SK-N-SH treated with all-trans-retinoic acid at 6 μM for 48 hours (cell line): Measurements from ENCODE around the gene SYTL5.

ENCODE experiments used
- ARNTL ChIP-seq: fragments of 450-650 bp; formaldehyde crosslinking; IDR thresholded peaks from 2 replicates; pipeline ENCODE4 v1.5.0; 2020; ENCODE audit warnings: low read depth, mild to moderate bottlenecking, moderate library complexity, borderline replicate concordance
- CREB5 ChIP-seq: fragments of 250-450 bp; sonication (Bioruptor Pico); IDR thresholded peaks from 2 replicates; pipeline ENCODE4 v1.5.1; 2020; ENCODE audit warnings: low read depth, mild to moderate bottlenecking, moderate library complexity
- CSDC2 ChIP-seq: fragments of 250-450 bp; sonication (Bioruptor Pico); IDR thresholded peaks from 2 replicates; pipeline ENCODE4 v1.5.0; 2020; ENCODE audit warnings: mild to moderate bottlenecking, moderate library complexity
- GLIS3 ChIP-seq: fragments of 250-450 bp; sonication (Bioruptor Pico); IDR thresholded peaks from 2 replicates; pipeline ENCODE4 v1.5.0; 2020; ENCODE audit warnings: mild to moderate bottlenecking, moderate library complexity
- PATZ1 ChIP-seq: fragments of 250-450 bp; sonication (Bioruptor Pico); IDR thresholded peaks from 2 replicates; pipeline ENCODE4 v1.8.0; 2020; ENCODE audit warnings: mild to moderate bottlenecking, moderate library complexity, borderline replicate concordance
- PPARA ChIP-seq: fragments of 250-450 bp; sonication (Bioruptor Pico); IDR thresholded peaks from 2 replicates; pipeline ENCODE4 v1.5.0; 2020; ENCODE audit warnings: mild to moderate bottlenecking, borderline replicate concordance
- RARB ChIP-seq: fragments of 250-450 bp; sonication (Bioruptor Pico); IDR thresholded peaks from 2 replicates; pipeline ENCODE4 v1.8.0; 2021; ENCODE audit warnings: mild to moderate bottlenecking, moderate library complexity
- ZC3H10 ChIP-seq: fragments of 250-450 bp; sonication (Bioruptor Pico); IDR thresholded peaks from 2 replicates; pipeline ENCODE4 v1.5.1; 2021; ENCODE audit warnings: mild to moderate bottlenecking, moderate library complexity
- ZFP3 ChIP-seq: fragments of 250-450 bp; sonication (Bioruptor Pico); IDR thresholded peaks from 2 replicates; pipeline ENCODE4 v1.5.0; 2020; ENCODE audit warnings: mild to moderate bottlenecking, moderate library complexity
- ZFP30 ChIP-seq: fragments of 450-650 bp; formaldehyde crosslinking; IDR thresholded peaks from 2 replicates; pipeline ENCODE4 v1.5.0; 2022; ENCODE audit warnings: mild to moderate bottlenecking, moderate library complexity
- ZNF70 ChIP-seq: fragments of 450-650 bp; formaldehyde crosslinking; IDR thresholded peaks from 2 replicates; pipeline ENCODE4 v1.5.0; 2020; ENCODE audit warnings: mild to moderate bottlenecking, moderate library complexity
- ZNF8 ChIP-seq: fragments of 450-650 bp; formaldehyde crosslinking; IDR thresholded peaks from 2 replicates; pipeline ENCODE4 v1.5.0; 2020; ENCODE audit warnings: mild to moderate bottlenecking, moderate library complexity
- TF ChIP-seq, protein P1 (sequence below): fragments of 250-450 bp; sonication (Bioruptor Pico); IDR thresholded peaks from 2 replicates; pipeline ENCODE4 v1.5.1; 2021; ENCODE audit warnings: mild to moderate bottlenecking, moderate library complexity
- TF ChIP-seq, protein P2 (sequence below): fragments of 250-450 bp; sonication (Bioruptor Pico); IDR thresholded peaks from 2 replicates; pipeline ENCODE4 v1.5.0; 2020; ENCODE audit warnings: mild to moderate bottlenecking, moderate library complexity

DNA sequence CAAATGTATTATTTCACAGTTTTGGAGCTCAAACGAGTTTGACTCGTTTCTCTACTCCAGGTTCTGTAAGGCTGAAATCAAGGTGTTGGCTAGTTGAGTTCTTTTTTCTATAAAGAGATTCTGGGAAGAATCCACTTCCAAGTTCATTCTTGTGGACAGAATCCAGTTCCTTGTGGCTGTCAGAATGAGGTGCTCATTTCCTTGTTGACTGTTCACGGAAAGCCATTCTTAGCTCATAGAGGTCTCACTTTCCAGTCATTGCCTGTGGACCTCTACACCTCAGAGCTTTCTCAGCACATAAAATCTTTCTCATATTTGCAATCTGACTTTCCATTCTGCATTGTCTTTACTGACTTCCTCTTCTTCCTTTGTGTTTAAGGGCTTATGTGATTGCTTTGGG, 62.9 kb downstream of the SYTL5 start:
- no peak for TF ChIP-seq ZC3H10 (CRISPR knock-in tag)
- TF ChIP-seq ZFP3 (CRISPR knock-in tag) = no peak
- TF ChIP-seq ZNF70 = no peak
- no peak for TF ChIP-seq PPARA (CRISPR knock-in tag)
- no peak for TF ChIP-seq RARB
- no peak for TF ChIP-seq ZFP30 (CRISPR knock-in tag)
- no peak for TF ChIP-seq ZNF8 (CRISPR knock-in tag)
- no peak for TF ChIP-seq CSDC2 (CRISPR knock-in tag)
- TF ChIP-seq CREB5 = no peak
- no peak for TF ChIP-seq PATZ1 (CRISPR knock-in tag)
- TF ChIP-seq, protein P1, sequence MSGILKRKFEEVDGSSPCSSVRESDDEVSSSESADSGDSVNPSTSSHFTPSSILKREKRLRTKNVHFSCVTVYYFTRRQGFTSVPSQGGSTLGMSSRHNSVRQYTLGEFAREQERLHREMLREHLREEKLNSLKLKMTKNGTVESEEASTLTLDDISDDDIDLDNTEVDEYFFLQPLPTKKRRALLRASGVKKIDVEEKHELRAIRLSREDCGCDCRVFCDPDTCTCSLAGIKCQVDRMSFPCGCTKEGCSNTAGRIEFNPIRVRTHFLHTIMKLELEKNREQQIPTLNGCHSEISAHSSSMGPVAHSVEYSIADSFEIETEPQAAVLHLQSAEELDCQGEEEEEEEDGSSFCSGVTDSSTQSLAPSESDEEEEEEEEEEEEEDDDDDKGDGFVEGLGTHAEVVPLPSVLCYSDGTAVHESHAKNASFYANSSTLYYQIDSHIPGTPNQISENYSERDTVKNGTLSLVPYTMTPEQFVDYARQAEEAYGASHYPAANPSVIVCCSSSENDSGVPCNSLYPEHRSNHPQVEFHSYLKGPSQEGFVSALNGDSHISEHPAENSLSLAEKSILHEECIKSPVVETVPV (CRISPR knock-in tag) = no peak
- TF ChIP-seq GLIS3 (CRISPR knock-in tag) = no peak
- TF ChIP-seq, protein P2, sequence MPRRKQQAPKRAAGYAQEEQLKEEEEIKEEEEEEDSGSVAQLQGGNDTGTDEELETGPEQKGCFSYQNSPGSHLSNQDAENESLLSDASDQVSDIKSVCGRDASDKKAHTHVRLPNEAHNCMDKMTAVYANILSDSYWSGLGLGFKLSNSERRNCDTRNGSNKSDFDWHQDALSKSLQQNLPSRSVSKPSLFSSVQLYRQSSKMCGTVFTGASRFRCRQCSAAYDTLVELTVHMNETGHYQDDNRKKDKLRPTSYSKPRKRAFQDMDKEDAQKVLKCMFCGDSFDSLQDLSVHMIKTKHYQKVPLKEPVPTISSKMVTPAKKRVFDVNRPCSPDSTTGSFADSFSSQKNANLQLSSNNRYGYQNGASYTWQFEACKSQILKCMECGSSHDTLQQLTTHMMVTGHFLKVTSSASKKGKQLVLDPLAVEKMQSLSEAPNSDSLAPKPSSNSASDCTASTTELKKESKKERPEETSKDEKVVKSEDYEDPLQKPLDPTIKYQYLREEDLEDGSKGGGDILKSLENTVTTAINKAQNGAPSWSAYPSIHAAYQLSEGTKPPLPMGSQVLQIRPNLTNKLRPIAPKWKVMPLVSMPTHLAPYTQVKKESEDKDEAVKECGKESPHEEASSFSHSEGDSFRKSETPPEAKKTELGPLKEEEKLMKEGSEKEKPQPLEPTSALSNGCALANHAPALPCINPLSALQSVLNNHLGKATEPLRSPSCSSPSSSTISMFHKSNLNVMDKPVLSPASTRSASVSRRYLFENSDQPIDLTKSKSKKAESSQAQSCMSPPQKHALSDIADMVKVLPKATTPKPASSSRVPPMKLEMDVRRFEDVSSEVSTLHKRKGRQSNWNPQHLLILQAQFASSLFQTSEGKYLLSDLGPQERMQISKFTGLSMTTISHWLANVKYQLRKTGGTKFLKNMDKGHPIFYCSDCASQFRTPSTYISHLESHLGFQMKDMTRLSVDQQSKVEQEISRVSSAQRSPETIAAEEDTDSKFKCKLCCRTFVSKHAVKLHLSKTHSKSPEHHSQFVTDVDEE (CRISPR knock-in tag) = no peak
- no peak for TF ChIP-seq ARNTL
